Measurements from ENCODE around the gene PDE4B.
"Not testable (repeated sequence)": the region's sequence is repeated elsewhere in the genome, so short reads cannot be mapped to it uniquely, and the experiment has no call there.

- TF ChIP-seq CTCF, EZH2, EZH2phosphoT487 (IDR thresholded peaks at IDR 0.05): not testable (repeated sequence)
Observed at GRCh38 chr1:66067219-66067618, 274.5 kb downstream of the PDE4B start.
